HG03439 (cell line): ENCODE results near the gene LOXL3.
A peak's percentile ranks its signal among the peaks of the same experiment; 100 is the strongest.

ENCODE experiments used
- ATAC-seq: cut with Tn5 transposase; IDR thresholded peaks from one replicate; pipeline ENCODE4 v1.9.1; 2021; ENCODE audit warnings: mild to moderate bottlenecking, moderate library complexity; ENCODE audit not compliant: unreplicated experiment

LOXL3 gene

DNA sequence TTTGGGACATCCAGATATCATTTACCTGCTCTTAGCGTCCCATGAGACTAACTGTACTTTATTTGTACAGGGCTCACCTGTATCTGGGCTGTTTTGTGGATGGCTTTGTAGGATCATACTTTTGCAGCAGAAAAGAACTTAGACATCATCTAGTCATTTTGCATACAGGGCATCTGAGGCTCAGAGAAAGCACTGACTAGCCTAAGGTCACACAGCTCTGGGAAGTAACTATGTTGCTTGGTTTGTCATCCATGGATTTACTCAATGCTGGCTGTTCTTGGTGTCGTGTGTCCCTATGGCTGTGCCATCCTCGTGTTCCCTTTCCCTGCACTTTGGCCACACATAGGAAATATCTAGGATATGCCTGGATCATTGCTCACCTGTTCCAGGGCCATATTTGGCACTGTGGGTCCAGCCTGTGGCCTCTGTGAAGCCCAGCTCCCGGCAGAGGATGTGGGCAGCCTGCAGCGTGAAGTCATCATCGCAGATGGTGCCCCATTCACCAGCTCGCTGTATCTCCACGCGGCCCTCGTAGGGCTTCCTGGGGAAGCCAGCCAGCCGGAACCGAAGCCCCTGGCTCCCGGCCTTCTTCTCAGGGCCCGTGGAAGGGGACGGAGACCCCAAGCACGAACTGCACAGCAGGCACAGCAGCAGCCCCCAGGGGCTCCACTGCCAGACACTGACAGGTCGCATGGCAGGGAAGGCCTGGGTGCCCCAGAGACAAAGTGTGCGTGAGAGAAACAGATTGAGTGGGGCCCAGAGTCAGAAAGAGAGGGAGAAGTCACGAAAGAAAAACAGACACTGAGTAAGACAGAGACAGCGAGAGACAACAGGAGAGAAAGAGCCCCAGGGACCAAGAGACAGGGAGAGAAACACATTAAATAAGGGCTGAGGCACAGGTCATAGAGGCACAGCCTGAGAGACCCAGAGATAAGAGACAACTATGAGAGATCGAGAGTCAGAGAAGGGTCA lies 1.5 kb downstream of the LOXL3 start:
- no peak for ATAC-seq

- ATAC-seq: no peak
Observed at GRCh38 chr2:74551530-74551929, 2.2 kb downstream of the LOXL3 start.

DNA sequence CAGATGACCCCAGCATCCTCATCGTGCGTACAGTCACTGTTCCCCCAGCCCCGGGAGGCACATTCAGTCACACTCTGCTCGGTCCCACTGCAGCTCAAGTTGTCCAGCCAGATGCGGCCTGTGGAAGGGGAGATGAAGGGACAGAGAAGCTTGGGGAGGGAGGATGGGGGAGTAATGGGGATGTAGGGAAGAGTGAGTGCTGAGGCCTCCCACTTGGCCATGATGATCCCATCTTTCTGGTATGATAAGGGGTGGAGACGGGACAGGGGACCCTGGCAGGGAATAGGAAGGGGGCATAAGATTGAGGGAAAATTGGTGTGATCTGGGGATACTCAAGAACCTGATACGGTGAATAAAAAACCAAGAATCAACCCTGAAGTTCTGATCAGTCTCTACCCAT lies 3.5 kb downstream of the LOXL3 start:
- ATAC-seq: no peak

- ATAC-seq: no peak
Observed at GRCh38 chr2:74548900-74549826, 4.6 kb downstream of the LOXL3 start.

GRCh38 chr2:74548285-74548899 lies 5.3 kb downstream of the LOXL3 start:
- ATAC-seq: no peak

GRCh38 chr2:74546004-74546403 lies 7.7 kb downstream of the LOXL3 start:
- ATAC-seq: no peak

DNA sequence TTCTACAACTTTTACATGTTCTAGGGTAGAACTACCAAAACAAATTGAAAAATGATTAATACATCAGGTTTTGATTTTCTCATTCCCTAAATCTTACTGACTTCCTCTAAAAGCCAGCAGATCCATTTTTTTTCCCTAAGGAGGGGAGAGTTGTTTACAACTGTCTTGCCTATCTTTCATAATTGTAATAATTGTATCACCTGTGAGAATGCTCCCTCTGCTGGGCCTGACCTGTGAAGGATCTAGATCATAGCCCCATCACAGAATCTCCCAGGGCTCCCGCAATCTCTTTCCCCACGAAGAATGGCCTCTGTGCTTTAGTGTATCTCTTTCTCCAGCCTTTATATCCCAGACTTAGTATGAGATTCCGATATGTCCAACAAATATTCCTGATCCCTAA lies 9.1 kb downstream of the LOXL3 start:
- no peak for ATAC-seq

DNA sequence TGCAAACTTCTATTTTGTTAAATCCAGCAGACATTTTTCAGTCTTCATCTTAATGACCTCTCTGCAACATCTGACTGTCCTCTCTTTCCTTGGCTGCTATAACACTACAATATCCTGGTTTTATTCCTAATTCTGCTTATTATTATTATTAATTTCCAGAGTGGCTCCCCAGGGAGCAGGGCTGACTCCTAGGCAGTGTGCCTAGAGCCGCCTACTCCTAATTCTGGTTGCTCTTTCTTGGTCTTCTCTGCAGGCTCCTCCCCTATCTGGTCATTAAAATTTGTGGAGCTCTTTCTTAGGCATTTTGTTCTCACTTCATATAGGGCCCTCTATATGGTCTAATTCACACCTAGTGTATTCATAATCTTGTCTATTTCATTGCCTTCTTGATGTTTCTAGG lies 10.8 kb downstream of the LOXL3 start:
- ATAC-seq: no peak

GRCh38 chr2:74540291-74540690 lies 13.5 kb downstream of the LOXL3 start:
- ATAC-seq: no peak

GRCh38 chr2:74538881-74539339 lies 14.8 kb downstream of the LOXL3 start:
- ATAC-seq: no peak

DNA sequence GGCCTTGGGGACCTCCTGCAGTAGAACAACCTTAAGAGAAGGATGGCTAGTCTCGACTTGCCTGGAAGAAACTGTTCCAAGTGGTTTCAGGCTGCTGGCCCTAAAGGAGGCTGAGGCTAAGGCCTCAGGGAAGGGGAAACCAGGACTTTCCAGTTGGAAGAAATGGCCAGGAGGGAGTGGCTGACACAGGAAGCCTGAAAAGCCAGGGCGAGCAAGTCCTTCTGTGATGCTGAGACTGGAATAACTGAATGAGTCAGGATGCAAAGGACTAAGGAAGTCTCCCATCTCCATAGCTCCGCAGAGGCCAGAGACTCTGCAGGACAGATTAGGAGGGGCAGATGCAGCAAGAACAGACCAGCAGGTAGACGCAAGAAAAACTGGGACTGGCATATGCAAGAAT lies 16.6 kb downstream of the LOXL3 start:
- no peak for ATAC-seq

DNA sequence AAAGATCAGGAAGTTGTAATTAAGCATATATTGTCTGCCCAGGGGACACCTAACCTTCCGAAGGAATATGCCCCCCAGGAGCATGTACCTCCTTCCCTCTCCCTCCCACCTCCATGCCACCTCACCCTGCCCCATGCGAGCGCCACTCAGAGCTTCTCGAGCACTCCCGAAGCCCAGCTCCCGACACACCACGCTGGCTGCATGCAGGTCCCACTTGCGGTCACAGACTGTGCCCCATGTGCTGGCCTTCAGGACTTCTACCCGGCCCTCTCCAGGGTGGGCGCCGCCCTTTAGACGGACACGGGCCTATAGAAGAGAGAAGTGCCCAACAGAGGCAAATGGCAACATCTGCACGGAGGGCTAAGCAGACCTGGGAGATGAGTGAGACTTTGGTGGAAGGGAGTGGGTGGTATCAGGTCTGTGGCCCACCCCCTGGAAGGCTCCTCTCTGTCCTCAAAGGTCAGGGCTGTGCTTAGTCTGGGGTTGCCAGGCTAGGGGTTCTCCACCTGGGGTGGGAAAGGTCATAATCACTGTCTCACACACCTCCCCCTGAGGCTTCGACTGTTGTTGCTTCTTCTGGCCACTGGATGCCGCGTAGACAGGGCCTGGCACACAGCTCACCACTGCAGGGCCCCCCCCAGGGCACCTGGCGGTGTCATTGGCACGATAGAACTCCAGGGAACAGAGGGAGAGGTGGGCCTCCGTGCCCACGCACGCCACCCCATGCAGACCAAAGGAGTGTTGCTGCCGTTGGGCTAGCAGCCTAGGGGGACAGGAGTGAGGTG lies 17.4 kb downstream of the LOXL3 start:
- ATAC-seq: no peak

DNA sequence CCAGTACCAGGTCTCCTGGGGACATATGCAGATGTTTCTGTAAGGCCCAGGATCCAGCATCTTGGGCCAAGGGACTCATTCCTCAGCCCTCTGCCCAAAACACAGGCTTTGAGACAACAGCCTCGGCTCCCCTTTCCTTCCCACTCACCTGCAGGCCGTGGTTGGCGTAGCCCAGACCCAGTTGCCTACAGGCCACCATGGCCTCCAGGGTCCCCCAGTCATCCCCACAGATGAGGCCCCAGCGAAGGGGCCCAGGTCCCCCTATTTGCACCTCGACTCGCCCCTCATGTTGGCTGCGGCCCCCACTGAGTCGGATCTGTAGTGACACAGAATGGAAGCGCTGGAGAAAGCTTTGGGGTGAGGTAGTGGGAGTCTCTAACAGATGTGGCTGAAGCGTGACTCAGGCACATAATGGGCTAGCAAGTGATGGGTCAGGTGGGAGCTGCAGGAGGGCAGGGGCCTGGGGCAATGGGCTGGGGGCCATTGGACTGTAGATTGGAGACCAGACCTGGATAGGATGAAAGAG lies 18.2 kb downstream of the LOXL3 start:
- ATAC-seq: no peak

- no peak for ATAC-seq
Observed at GRCh38 chr2:74534411-74534810, 19.3 kb downstream of the LOXL3 start.

- no peak for ATAC-seq
Observed at GRCh38 chr2:74533464-74533863, 20.3 kb downstream of the LOXL3 start.

DNA sequence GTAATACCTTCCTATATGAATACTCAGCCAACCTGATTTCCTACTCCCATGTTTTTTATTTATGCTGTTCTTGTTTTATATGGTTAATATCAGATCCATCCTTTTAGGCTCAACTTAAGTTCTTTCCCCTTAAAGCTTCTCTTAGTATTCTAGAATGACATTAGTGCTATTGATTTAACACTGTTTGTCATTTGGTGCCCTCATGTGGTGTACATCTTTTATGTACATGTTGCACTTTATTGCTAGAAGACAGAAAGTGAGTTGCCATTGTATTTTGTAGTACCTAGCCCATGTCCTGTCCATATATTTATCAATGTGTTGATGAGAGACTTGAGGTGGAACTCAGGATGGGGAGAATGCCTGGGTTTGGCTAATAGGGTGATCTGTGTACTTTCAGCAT lies 21.5 kb downstream of the LOXL3 start:
- no peak for ATAC-seq

- ATAC-seq: no peak
Observed at GRCh38 chr2:74531666-74532065, 22.1 kb downstream of the LOXL3 start.

DNA sequence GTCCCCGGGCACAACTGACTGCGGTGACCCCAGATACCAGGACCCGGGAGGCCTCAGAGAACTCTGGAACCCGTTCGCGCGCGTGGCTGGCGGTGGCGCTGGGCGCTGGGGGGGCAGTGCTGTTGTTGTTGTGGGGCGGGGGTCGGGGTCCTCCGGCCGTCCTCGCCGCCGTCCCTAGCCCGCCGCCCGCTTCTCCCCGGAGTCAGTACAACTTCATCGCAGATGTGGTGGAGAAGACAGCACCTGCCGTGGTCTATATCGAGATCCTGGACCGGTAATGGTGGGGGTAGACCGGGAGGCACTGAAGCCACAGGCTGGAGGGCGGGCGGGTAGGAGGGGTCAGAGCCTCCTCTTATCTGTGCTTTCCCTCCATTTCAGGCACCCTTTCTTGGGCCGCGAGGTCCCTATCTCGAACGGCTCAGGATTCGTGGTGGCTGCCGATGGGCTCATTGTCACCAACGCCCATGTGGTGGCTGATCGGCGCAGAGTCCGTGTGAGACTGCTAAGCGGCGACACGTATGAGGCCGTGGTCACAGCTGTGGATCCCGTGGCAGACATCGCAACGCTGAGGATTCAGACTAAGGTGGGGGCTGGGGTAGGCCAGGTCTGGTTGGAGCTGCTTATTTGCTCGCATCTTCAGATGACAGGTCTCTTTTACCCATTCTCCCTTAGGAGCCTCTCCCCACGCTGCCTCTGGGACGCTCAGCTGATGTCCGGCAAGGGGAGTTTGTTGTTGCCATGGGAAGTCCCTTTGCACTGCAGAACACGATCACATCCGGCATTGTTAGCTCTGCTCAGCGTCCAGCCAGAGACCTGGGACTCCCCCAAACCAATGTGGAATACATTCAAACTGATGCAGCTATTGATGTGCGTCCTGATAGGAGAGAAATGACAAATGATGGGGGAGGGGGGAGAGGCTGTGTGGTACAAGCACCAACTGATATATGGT lies 23.2 kb downstream of the LOXL3 start:
- ATAC-seq: peak; percentile 24
